GM12872 (cell line): ENCODE data around the gene NAXD.

Experiments
- TF ChIP-seq, protein P1 (sequence below): IDR thresholded peaks from 3 replicates; pipeline ENCODE4 v1.5.1; 2011; ENCODE audit warnings: low read depth, mild to moderate bottlenecking, low read length, moderate library complexity; ENCODE audit not compliant: insufficient read depth

The NAXD gene

DNA sequence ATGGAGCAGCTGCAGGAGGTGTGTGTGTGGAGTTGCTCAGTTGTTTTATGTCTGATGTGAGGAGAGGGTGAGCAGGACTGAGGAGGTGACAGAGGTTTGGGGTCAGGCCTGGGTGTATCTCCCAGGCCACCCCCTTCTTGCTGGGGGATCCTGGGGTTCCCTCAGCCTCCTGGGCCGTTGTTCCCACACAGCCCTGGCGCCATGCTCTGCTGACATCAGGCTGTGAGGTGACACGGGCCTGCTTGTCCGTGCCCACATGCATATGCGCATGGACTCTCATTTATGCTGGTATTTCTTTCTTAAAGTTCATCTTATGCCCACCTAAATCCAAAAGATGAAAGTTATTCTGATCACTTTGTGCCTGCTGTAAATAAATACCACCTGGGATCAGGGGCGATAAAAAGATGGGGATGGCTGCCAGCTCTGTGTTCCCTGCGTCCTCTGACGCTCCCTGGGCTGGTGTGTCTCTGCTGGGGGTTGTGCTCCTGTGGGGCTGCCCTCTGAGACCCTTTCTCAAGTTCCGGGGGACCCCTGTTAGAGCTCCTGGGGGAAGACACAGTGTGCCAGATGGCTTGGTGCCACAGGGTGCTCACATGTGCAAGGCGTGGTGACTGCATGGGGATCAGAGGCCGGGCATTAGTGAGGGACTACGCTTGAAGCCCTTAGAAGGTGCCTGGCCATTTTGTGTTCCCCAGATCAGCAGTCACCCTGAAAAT is 12.6 kb downstream of the NAXD start:
- TF ChIP-seq, protein P1, sequence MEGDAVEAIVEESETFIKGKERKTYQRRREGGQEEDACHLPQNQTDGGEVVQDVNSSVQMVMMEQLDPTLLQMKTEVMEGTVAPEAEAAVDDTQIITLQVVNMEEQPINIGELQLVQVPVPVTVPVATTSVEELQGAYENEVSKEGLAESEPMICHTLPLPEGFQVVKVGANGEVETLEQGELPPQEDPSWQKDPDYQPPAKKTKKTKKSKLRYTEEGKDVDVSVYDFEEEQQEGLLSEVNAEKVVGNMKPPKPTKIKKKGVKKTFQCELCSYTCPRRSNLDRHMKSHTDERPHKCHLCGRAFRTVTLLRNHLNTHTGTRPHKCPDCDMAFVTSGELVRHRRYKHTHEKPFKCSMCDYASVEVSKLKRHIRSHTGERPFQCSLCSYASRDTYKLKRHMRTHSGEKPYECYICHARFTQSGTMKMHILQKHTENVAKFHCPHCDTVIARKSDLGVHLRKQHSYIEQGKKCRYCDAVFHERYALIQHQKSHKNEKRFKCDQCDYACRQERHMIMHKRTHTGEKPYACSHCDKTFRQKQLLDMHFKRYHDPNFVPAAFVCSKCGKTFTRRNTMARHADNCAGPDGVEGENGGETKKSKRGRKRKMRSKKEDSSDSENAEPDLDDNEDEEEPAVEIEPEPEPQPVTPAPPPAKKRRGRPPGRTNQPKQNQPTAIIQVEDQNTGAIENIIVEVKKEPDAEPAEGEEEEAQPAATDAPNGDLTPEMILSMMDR = no peak

DNA sequence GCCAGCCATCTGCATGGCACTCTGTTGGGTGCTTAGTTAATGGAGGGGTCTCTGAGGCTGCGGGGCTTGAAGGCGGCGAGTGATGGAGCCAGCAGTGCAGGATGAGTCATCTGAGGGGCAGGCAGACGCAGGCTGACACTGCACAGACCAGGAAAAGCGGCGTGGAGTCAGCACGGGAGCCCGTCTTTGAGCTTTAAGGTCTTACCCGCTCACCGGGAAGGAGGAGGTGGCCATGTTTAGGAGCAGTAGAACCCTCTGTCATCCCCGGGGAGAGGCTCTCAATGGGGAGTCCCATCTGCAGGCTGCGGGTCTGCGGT is 13.1 kb downstream of the NAXD start:
- TF ChIP-seq, protein P1 = no peak

DNA sequence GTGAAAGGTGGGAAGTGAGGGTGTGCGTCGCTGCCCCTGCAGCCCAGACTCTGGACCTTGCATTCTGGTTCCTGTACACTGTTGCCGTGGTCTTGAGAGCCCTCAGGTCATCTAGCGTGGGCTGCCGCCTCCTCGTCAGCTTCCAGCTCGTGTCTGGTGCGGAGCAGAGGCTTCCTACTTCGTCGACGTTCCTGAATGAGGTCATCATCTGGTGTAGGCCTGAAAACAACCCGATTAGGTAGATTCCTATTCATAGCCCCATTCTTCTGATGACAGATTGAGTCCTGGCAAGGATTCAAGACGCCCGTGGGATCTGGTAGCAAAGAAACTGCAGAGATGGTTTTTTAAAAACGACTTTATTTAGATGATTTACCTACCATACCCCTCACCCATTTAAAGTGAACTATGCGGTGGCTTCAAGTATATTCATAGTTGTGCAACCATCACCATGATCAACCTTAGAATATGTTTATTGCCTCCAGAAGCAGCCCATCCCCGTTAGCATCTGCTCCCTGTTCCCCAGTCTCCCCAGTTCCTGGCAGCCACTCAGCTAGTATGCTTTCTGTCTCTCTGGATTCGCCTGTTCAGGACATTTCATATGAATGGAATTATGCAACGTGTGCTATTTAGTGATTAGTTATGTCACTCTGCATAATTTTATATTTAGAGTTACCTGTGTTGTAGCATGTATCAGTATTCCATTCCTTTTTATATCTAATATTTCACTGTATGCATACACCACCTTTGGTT is 13.8 kb downstream of the NAXD start:
- TF ChIP-seq, protein P1 = no peak

DNA sequence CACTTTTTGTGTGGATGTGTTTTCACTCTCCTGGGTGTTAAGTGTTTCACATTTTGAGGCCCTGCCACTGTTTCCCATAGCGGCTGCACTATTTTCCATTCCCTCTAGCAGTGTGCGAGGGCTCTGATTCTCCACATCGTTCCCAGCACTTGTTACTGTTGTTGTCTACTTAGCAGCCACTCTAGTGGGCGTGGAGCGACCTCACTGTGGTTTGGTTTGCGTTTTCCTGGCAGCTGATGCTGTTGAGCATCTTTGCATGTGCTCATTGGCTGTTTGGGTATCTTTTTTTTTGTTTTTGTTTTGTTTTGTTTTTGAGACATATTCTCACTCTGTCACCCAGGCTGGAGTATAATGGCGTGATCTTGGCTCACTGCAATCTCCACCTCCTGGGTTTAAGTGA is 14.4 kb downstream of the NAXD start:
- TF ChIP-seq, protein P1 = no peak

DNA sequence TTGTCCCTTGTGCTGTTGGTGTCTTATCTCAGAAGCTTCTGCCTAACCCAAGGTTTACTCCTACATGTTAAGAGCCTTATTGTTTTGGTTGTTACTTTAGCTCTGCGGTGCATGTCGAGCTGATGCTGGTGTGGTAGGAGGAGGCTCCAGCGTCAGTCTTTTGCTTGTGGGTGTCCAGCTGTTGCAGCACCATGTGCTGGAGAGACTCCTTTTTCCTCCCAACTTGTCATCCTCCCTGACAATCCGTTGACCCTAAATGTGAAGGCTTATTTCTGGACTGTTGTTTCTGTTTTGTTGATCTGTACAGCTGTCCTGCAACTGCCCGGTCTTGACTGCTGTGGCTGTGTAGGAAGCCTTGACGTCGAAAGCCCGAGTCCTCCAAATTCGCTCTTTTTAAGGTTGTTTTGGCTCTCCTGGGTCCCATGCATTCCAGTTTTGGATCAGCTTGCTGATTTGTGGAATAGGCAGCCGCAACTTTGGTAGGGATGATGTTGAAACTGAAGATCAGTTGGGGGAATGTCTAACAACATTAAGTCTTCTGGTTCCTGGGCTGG is 15.3 kb downstream of the NAXD start:
- TF ChIP-seq, protein P1 = no peak

DNA sequence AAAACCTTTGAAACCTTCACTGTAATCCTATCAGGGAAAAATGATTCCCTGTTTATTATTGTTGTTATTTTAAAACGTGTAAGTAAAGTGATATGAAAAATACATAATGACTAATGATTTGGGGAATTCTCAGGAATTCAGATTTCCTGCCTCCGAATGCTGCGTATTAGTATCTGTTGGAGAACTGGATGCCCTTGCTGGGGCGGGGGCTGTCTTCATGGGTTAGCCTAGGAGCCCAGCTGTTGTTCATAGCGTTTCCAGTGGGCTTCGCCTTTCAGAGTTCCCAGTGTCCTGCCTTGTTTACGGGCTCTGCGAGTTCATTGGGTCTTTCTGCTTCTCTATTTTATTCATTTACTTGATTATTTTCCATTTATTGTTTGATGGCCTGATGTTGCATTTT is 18.4 kb downstream of the NAXD start:
- TF ChIP-seq, protein P1 = no peak

DNA sequence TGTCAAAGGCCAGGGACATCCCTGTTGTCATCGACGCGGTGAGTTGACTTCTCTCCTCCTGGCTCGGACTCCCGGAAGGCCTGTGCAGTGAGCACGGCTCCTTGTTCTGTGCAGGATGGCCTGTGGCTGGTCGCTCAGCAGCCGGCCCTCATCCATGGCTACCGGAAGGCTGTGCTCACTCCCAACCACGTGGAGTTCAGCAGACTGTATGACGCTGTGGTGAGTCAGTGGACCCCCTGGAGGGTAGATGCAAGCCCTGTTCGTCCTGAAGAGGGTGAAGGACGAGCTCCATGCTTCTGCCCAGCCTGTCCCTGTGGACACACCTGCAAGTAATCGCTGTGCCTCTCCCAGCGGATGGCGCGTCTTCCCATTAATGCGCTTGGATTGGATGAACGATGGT is 19.2 kb downstream of the NAXD start:
- TF ChIP-seq, protein P1 = no peak
